GM21423 (cell line): Measurements from ENCODE around the gene LOXL4.

Experiments
- ATAC-seq: cut with Tn5 transposase; IDR thresholded peaks from one replicate; pipeline ENCODE4 v1.9.1; 2021; ENCODE audit warnings: mild to moderate bottlenecking, moderate library complexity; ENCODE audit not compliant: unreplicated experiment

Gene LOXL4

GRCh38 chr10:98202378-98202777 is 65.6 kb downstream of the LOXL4 start:
- ATAC-seq: no peak

- ATAC-seq: no peak
Observed at GRCh38 chr10:98201760-98202159, 66.2 kb downstream of the LOXL4 start.
